ENCODE measurements around the gene ADGRG6.

DNA sequence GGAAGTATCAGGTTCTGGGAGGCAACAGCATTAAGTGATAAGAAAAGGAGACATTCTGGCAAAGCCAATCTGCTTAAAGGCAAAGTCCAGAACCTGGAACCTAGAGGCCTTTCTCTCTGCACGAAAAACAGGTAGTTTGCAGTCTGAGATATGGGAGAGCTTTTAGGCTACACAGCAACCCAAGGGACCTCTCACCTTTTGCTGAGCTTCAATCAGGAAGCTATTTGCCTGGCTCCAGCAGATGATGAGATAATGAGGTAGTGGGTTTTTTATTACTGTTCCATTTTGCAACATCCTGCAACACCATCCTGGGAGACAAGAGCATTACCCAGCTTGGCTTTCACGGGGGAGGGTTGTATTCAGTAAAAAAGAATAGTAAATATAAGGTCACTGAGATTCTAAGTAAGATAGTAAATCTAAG, 143.1 kb downstream of the ADGRG6 start:
- TF ChIP-seq, protein P1, sequence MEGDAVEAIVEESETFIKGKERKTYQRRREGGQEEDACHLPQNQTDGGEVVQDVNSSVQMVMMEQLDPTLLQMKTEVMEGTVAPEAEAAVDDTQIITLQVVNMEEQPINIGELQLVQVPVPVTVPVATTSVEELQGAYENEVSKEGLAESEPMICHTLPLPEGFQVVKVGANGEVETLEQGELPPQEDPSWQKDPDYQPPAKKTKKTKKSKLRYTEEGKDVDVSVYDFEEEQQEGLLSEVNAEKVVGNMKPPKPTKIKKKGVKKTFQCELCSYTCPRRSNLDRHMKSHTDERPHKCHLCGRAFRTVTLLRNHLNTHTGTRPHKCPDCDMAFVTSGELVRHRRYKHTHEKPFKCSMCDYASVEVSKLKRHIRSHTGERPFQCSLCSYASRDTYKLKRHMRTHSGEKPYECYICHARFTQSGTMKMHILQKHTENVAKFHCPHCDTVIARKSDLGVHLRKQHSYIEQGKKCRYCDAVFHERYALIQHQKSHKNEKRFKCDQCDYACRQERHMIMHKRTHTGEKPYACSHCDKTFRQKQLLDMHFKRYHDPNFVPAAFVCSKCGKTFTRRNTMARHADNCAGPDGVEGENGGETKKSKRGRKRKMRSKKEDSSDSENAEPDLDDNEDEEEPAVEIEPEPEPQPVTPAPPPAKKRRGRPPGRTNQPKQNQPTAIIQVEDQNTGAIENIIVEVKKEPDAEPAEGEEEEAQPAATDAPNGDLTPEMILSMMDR (IDR thresholded peaks at IDR 0.05): no peak
- TF ChIP-seq POLR2A (IDR thresholded peaks at IDR 0.05): no peak
